CD14-positive monocyte (primary cell): ENCODE measurements around the gene GPR21. TPM values are rescaled to one million over a fixed set of nuclear protein-coding genes. Genes with fewer than 3 reads are reported as not detected.

ENCODE experiments used
- DNase-seq, 3 donors: peaks; one replicate each; pipeline ENCODE4 v3.0.0-alpha.2; 2011 to 2022
- H2AFZ ChIP-seq: 2 replicates; pipeline ENCODE4 v1.6.0; 2012; ENCODE audit warnings: mild to moderate bottlenecking, low read depth, low read length, inconsistent platforms; ENCODE audit not compliant: insufficient read depth, poor library complexity, severe bottlenecking
- H3K27ac ChIP-seq, 2 donors: 1 replicate in 1 of 2; 2 replicates in 1 of 2; pipeline ENCODE4 v1.5.1; 2012 to 2013; ENCODE audit warnings: low read length in 2 of 2, control low read depth in 1 of 2, inconsistent platforms in 1 of 2, low read depth in 1 of 2, mild to moderate bottlenecking in 1 of 2
- H3K27me3 ChIP-seq, 2 donors: one replicate each; pipeline versions ENCODE4 v1.6.0 to v1.6.1; 2011 to 2013; ENCODE audit warnings: low read length in 2 of 2; ENCODE audit not compliant: control insufficient read depth in 2 of 2, insufficient read depth in 2 of 2
- H3K36me3 ChIP-seq, 2 donors: replicated peaks in 1 of 2; 1 replicate in 1 of 2; 2 replicates in 1 of 2; pipeline versions ENCODE4 v1.5.1 to v1.6.1; 2012 to 2013; ENCODE audit warnings: low read length in 2 of 2, control low read depth in 1 of 2, inconsistent platforms in 1 of 2, mild to moderate bottlenecking in 1 of 2; ENCODE audit not compliant: insufficient read depth in 2 of 2, control insufficient read depth in 1 of 2
- H3K4me1 ChIP-seq, 2 donors: 1 replicate in 1 of 2; 2 replicates in 1 of 2; pipeline versions ENCODE4 v1.5.1 to v1.6.1; 2012 to 2013; ENCODE audit warnings: low read length in 2 of 2, control low read depth in 1 of 2, inconsistent platforms in 1 of 2, mild to moderate bottlenecking in 1 of 2, moderate library complexity in 1 of 2; ENCODE audit not compliant: insufficient read depth in 2 of 2, control insufficient read depth in 1 of 2
- H3K4me2 ChIP-seq: replicated peaks from 2 replicates; pipeline ENCODE3; 2012; ENCODE audit warnings: low read length, moderate library complexity, mild to moderate bottlenecking; ENCODE audit not compliant: poor library complexity, severe bottlenecking; ENCODE audit errors: extremely low read depth
- H3K4me3 ChIP-seq, 3 experiments: fragments of 200-600 bp in 1 of 3; sonication (generic) in 1 of 3; replicated peaks in 1 of 3; 1 replicate in 2 of 3; 2 replicates in 1 of 3; pipeline ENCODE4 v1.5.1; 2011 to 2013; ENCODE audit warnings: low read length in 3 of 3, mild to moderate bottlenecking in 3 of 3, control low read depth in 2 of 3, low read depth in 2 of 3, inconsistent platforms in 1 of 3, moderate library complexity in 1 of 3
- H3K79me2 ChIP-seq: 2 replicates; pipeline ENCODE4 v1.6.0; 2012; ENCODE audit warnings: mild to moderate bottlenecking, control low read depth, inconsistent platforms, low read length, moderate library complexity; ENCODE audit not compliant: insufficient read depth
- H3K9ac ChIP-seq: 2 replicates; pipeline ENCODE4 v1.6.0; 2017; ENCODE audit warnings: low read length, mild to moderate bottlenecking; ENCODE audit not compliant: insufficient read depth, poor library complexity, severe bottlenecking
- H3K9me3 ChIP-seq, 2 donors: replicated peaks in 1 of 2; 1 replicate in 1 of 2; 2 replicates in 1 of 2; pipeline versions ENCODE4 v1.5.1 to v1.6.1; 2012 to 2013; ENCODE audit warnings: low read length in 2 of 2, control low read depth in 1 of 2; ENCODE audit not compliant: control insufficient read depth in 1 of 2, insufficient read depth in 1 of 2
- H4K20me1 ChIP-seq: 2 replicates; pipeline ENCODE4 v1.6.0; 2012; ENCODE audit warnings: mild to moderate bottlenecking, low read length, control low read depth, moderate library complexity; ENCODE audit not compliant: insufficient read depth
- H3K27ac Mint-ChIP-seq, 7 donors: one replicate each; pipeline ENCODE4 v1.8.0; 2020; ENCODE audit warnings: mild to moderate bottlenecking in 7 of 7, mixed read lengths in 7 of 7, moderate library complexity in 6 of 7, inconsistent platforms in 2 of 7
- H3K27me3 Mint-ChIP-seq, 3 donors: one replicate each; pipeline ENCODE4 v1.8.0; 2021 to 2022; ENCODE audit warnings: low read depth in 3 of 3, mild to moderate bottlenecking in 3 of 3, mixed read lengths in 3 of 3, moderate library complexity in 3 of 3, inconsistent platforms in 1 of 3
- H3K36me3 Mint-ChIP-seq, 2 donors: one replicate each; pipeline ENCODE4 v1.8.0; 2020; ENCODE audit warnings: mixed read lengths in 2 of 2, inconsistent platforms in 1 of 2, mild to moderate bottlenecking in 1 of 2
- H3K4me1 Mint-ChIP-seq: one replicate; pipeline ENCODE4 v1.8.0; 2020; ENCODE audit warnings: mild to moderate bottlenecking, mixed read lengths
- H3K4me3 Mint-ChIP-seq, 2 donors: one replicate each; pipeline ENCODE4 v1.8.0; 2020; ENCODE audit warnings: mild to moderate bottlenecking in 2 of 2, mixed read lengths in 2 of 2, moderate library complexity in 1 of 2
- H3K9me3 Mint-ChIP-seq, 7 donors: one replicate each; pipeline ENCODE4 v1.8.0; 2020 to 2022; ENCODE audit warnings: mixed read lengths in 7 of 7, mild to moderate bottlenecking in 6 of 7, moderate library complexity in 6 of 7, inconsistent platforms in 2 of 7
- CTCF ChIP-seq: fragments of 200-600 bp; IDR thresholded peaks from one replicate; pipeline ENCODE4 v1.8.0; 2022; ENCODE audit warnings: antibody characterized with exemption, mild to moderate bottlenecking
- WGBS: methylation state at CpG from one replicate; pipeline ENCODE4 v1.1.5; 2013; ENCODE audit warnings: missing lambda C conversion rate; ENCODE audit not compliant: insufficient coverage; 5-methylcytosine and 5-hydroxymethylcytosine counted together
- intact Hi-C, 2 donors: fragments of 100-400 bp; cut with micrococcal nuclease; formaldehyde crosslinking; loops; one replicate each; pipeline versions ENCODE4 v1.15.0 to v1.15.1; 2023
- polyA plus RNA-seq, 3 donors: library from polyadenylated mRNA; depleted of rRNA in 1 of 3; unstranded in 2 of 3; stranded (reverse) in 1 of 3; fragments of 300-500 nt in 2 of 3; fragments of >200 nt in 1 of 3; fragmentation: Illumina TruSeq in 2 of 3; gene quantifications; 1 replicate in 2 of 3; 2 replicates in 1 of 3; pipeline ENCODE4 v1.2.3, GENCODE V29; 2012 to 2021

GPR21 gene
- polyA plus RNA-seq, 3 donors, result 0.39 TPM; not detected in 2

GRCh38 chr9:123081824-123082223 is 48.4 kb downstream of the GPR21 start:
- intact Hi-C loops, result loop anchor here (2.0 to 5.0 kb wide), 2 partner anchors 265 to 269 kb away; no protein-coding TSS in a partner anchor
- H3K36me3 Mint-ChIP-seq, result peaks cover 89 to 91% of the 10 kb centered on the region in 2 donors

DNA sequence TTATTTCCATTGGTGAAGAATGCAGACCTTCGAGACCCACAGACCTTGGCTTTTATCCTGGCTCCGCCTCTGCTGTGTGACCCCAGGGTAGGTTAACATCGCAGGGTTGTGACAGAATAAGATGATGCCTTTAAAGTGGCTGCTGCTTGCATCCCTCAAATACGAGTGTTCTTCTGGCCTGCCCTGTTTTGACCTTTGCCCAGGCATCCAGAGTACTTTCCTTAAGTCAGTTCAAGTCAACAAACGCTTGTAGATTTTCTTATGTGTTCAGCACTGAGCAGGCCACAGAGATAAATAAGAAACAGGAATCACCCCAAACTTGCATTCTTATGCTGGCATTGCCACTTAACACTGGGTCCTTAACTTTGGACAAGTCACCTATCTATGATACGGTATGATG is 50.2 kb downstream of the GPR21 start:
- Mint-ChIP-seq H3K4me3 (no peak overlapping the region), H3K4me1 (no peaks in the 10 kb centered on the region), H3K27me3 (no peaks in the 10 kb centered on the region), H3K9me3 (peaks cover 0 to 1% (median 0%) of the 10 kb centered on the region in 7 donors), H3K27ac (no peak overlapping the region), H3K36me3 (peaks cover 84 to 91% of the 10 kb centered on the region in 2 donors)
- no peak overlapping the region for H2AFZ ChIP-seq
- no peak for DNase-seq
- no peaks in the 10 kb centered on the region for H3K4me1 ChIP-seq
- H3K9me3 ChIP-seq, result no peaks in the 10 kb centered on the region
- H3K79me2 ChIP-seq, result no peaks in the 10 kb centered on the region
- peaks cover 77 to 100% of the 10 kb centered on the region in 2 donors for H3K36me3 ChIP-seq
- no peak overlapping the region for H3K4me2 ChIP-seq
- no peaks in the 10 kb centered on the region for H4K20me1 ChIP-seq
- H3K27ac ChIP-seq, result no peak overlapping the region
- no peaks in the 10 kb centered on the region for H3K27me3 ChIP-seq
- TF ChIP-seq CTCF, result no peak
- no peak overlapping the region for H3K4me3 ChIP-seq
- intact Hi-C loops, result loop anchor here in 1 of 2 donors (5.0 kb wide), 1 partner anchor 264 kb away; no protein-coding TSS in a partner anchor
- H3K9ac ChIP-seq, result no peak overlapping the region
- 100% methylated on average over 5 of the region's 6 CpGs for WGBS

More at GRCh38 chr9:123081824-123082223, 48.4 kb downstream of the GPR21 start:
- Histone ChIP-seq H3K9me3 (no peaks in the 10 kb centered on the region), H3K4me1 (no peaks in the 10 kb centered on the region), H2AFZ (no peak overlapping the region), H3K27me3 (no peaks in the 10 kb centered on the region), H3K27ac (no peak overlapping the region), H3K79me2 (no peaks in the 10 kb centered on the region), H3K36me3 (peaks cover 79 to 100% of the 10 kb centered on the region in 2 donors), H3K4me2 (no peak overlapping the region), H3K9ac (no peak overlapping the region), H4K20me1 (no peaks in the 10 kb centered on the region), H3K4me3 (no peak overlapping the region)
- Mint-ChIP-seq H3K27me3 (no peaks in the 10 kb centered on the region), H3K4me3 (no peak overlapping the region), H3K9me3 (peaks cover 0 to 1% (median 0%) of the 10 kb centered on the region in 7 donors), H3K27ac (no peak overlapping the region), H3K4me1 (no peaks in the 10 kb centered on the region)
- no CpG with 5 or more reads among the region's 2 CpGs for WGBS
- peak in 1 of 3 donors; percentile 0 for DNase-seq
- peak; percentile 51 for TF ChIP-seq CTCF
